OCI-M2 (cell line): ENCODE data around the gene NEK4.
"Not testable (repeated sequence)": the region's sequence is repeated elsewhere in the genome, so short reads cannot be mapped to it uniquely, and the experiment has no call there.

Experiments
- DNase-seq: peaks from one replicate; lab custom pipeline; 2025; ENCODE audit not compliant: unreplicated experiment; lab: John Stamatoyannopoulos, UW

The NEK4 gene

DNA sequence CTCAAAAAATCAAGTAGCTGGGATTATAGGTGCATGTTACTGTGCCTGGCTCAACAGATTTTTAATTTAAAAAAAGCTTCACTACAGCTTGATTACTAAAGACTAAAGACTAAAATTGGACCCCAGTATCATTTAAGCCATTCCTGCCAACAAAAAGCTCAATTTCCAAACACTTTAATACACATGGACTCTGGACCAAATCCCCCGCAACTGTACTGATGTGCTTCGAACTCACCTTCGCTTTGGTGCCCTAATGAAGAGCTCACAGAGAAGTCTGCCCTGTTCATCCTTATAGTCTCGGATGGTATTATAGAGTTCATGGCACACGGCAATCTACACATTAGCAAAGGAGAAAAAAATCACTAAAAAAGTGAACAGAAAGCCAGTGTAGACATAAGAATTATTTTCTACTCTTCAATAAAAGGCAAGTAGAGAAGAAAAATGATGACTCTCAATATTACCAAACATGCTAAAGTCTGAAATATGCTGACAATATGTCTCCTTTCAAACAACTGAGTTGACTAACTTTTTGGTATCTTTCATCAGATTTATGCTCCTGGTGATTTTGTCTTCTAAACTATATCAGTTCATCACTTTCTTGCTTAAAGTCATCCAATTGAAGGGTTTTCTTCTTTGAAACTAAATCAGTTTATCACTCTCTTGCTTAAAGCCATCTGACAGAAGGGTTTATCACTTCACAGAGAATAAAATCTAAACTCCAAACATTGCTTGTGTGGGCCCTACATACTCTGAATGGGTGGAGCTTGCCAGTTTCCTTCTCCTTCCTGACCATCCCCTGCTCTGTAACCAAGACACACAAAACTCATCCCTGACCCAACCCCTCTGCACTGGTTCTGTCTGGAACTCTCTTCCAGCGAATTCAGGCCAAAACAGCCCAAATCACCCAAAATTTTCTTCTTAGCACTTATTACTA is 92.2 kb downstream of the NEK4 start:
- no peak for DNase-seq

DNA sequence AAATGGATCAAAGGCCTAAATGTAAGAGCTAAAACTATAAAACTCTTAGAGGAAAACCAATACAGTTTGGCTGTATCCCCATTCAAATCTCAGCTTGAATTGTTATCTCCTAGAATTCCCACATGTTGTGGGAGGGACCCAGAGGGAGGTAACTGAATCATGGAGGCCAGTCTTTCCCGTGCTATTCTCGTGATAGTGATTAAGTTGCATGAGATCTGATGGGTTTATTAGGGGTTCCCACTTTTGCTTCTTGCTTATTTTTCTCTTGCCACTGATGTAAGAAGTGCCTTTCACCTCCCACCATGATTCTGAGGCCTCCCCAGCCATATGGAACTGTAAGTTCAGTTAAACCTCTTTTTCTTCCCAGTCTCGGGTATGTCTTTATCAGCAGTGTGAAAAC is 94.5 kb downstream of the NEK4 start:
- not testable (repeated sequence) for DNase-seq

- no peak for DNase-seq
These were observed 99.1 kb downstream of the NEK4 start for GRCh38 chr3:52671676-52672075.

- no peak for DNase-seq
These were observed 99.9 kb downstream of the NEK4 start for GRCh38 chr3:52670621-52671521.

GRCh38 chr3:52663098-52663497 is 107.6 kb downstream of the NEK4 start:
- no peak for DNase-seq

- DNase-seq = no peak
These were observed 110.7 kb downstream of the NEK4 start for GRCh38 chr3:52660046-52660445.
